Parathyroid adenoma (tissue), 2 donors: ENCODE data around the gene ANTXR1.

Source experiments
- H2AFZ ChIP-seq: fragments of 300-600 bp; sonication (generic); one replicate; pipeline ENCODE4 v1.7.0; 2017; ENCODE audit warnings: antibody characterized with exemption, mild to moderate bottlenecking
- H3K27ac ChIP-seq: fragments of 300-600 bp; sonication (generic); one replicate; pipeline ENCODE4 v1.7.0; 2017
- H3K27me3 ChIP-seq: fragments of 300-600 bp; sonication (generic); one replicate; pipeline ENCODE4 v1.7.0; 2017; ENCODE audit warnings: low read length; ENCODE audit not compliant: control insufficient read depth, insufficient read depth
- H3K36me3 ChIP-seq: fragments of 300-600 bp; sonication (generic); one replicate; pipeline ENCODE4 v1.7.0; 2017; ENCODE audit warnings: low read length; ENCODE audit not compliant: control insufficient read depth, insufficient read depth
- H3K4me1 ChIP-seq: fragments of 300-600 bp; sonication (generic); one replicate; pipeline ENCODE4 v1.7.0; 2017; ENCODE audit warnings: control low read depth
- H3K4me2 ChIP-seq: fragments of 300-600 bp; sonication (generic); one replicate; pipeline ENCODE4 v1.7.0; 2017; ENCODE audit warnings: low read length
- H3K4me3 ChIP-seq: fragments of 300-600 bp; sonication (generic); one replicate; pipeline ENCODE4 v1.7.0; 2017; ENCODE audit warnings: low read depth, low read length
- H3K79me2 ChIP-seq: fragments of 300-600 bp; sonication (generic); one replicate; pipeline ENCODE4 v1.7.0; 2017; ENCODE audit warnings: control low read depth
- H3K9ac ChIP-seq: fragments of 300-600 bp; sonication (generic); one replicate; pipeline ENCODE4 v1.7.0; 2017; ENCODE audit warnings: mild to moderate bottlenecking
- H3K9me3 ChIP-seq: fragments of 300-600 bp; sonication (generic); one replicate; pipeline ENCODE4 v1.7.0; 2017; ENCODE audit warnings: low read length; ENCODE audit not compliant: control insufficient read depth
- CTCF ChIP-seq: fragments of 300-600 bp; sonication (generic); IDR thresholded peaks from one replicate; pipeline ENCODE4 v1.7.0; 2017; ENCODE audit warnings: antibody characterized with exemption, mild to moderate bottlenecking
- donor health status: primary hyperparathyroidism.

The ANTXR1 gene

GRCh38 chr2:69059731-69060290 is 46.8 kb downstream of the ANTXR1 start:
- Histone ChIP-seq H3K4me3 (no peak overlapping the region), H3K4me1 (peaks cover 8% of the 10 kb centered on the region), H3K36me3 (no peaks in the 10 kb centered on the region), H3K9me3 (no peaks in the 10 kb centered on the region), H3K9ac (no peak overlapping the region), H3K79me2 (peaks cover 6% of the 10 kb centered on the region), H3K27me3 (no peaks in the 10 kb centered on the region), H3K4me2 (no peak overlapping the region), H2AFZ (no peak overlapping the region), H3K27ac (no peak overlapping the region)
- no peak for TF ChIP-seq CTCF

GRCh38 chr2:69060938-69061501 is 48.0 kb downstream of the ANTXR1 start:
- Histone ChIP-seq H3K4me3 (no peak overlapping the region), H3K4me1 (peaks cover 8% of the 10 kb centered on the region), H2AFZ (no peak overlapping the region), H3K9ac (no peak overlapping the region), H3K79me2 (peaks cover 3% of the 10 kb centered on the region), H3K4me2 (no peak overlapping the region), H3K9me3 (no peaks in the 10 kb centered on the region), H3K27ac (no peak overlapping the region), H3K27me3 (no peaks in the 10 kb centered on the region), H3K36me3 (no peaks in the 10 kb centered on the region)
- no peak for TF ChIP-seq CTCF

GRCh38 chr2:69061525-69061924 is 48.5 kb downstream of the ANTXR1 start:
- TF ChIP-seq CTCF, result peak; percentile 47
- Histone ChIP-seq H3K4me1 (peaks cover 8% of the 10 kb centered on the region), H3K4me3 (no peak overlapping the region), H3K27ac (peak overlapping the region; percentile 6), H2AFZ (peak overlapping the region; percentile 36), H3K9ac (no peak overlapping the region), H3K79me2 (peaks cover 3% of the 10 kb centered on the region), H3K27me3 (no peaks in the 10 kb centered on the region), H3K9me3 (no peaks in the 10 kb centered on the region), H3K36me3 (no peaks in the 10 kb centered on the region), H3K4me2 (no peak overlapping the region)

GRCh38 chr2:69062307-69062962 is 49.5 kb downstream of the ANTXR1 start:
- Histone ChIP-seq H3K9me3 (no peaks in the 10 kb centered on the region), H3K27ac (peak overlapping the region; percentile 6), H3K79me2 (peaks cover 3% of the 10 kb centered on the region), H2AFZ (peak overlapping the region; percentile 36), H3K4me2 (no peak overlapping the region), H3K36me3 (no peaks in the 10 kb centered on the region), H3K4me1 (peaks cover 8% of the 10 kb centered on the region), H3K9ac (no peak overlapping the region), H3K27me3 (no peaks in the 10 kb centered on the region), H3K4me3 (no peak overlapping the region)
- no peak for TF ChIP-seq CTCF
